ENCODE data around the gene RET. TPM values are rescaled to one million over a fixed set of nuclear protein-coding genes. Genes with fewer than 3 reads are reported as not detected.

The RET gene
- total RNA-seq: 0.26 and 2.9 TPM in 2 replicates

GRCh38 chr10:43076876-43077420, at the start of gene RET:
TSS of gene RET (plus strand) at chr10:43077069. CDS start at chr10:43077259, 190 bp downstream.
- DNase-seq (ENCODE audit: low read depth in 2 of 2): peak in 1 of 2 donors; percentile 19

GRCh38 chr10:43027331-43027955, 49.4 kb upstream of the RET start:
- DNase-seq (ENCODE audit: low read depth in 2 of 2): no peak

GRCh38 chr10:43028143-43028542, 48.7 kb upstream of the RET start:
- DNase-seq (ENCODE audit: low read depth in 2 of 2): no peak

- DNase-seq (ENCODE audit: low read depth in 2 of 2): no peak
These were observed 47.8 kb upstream of the RET start for GRCh38 chr10:43029043-43029442.

DNA sequence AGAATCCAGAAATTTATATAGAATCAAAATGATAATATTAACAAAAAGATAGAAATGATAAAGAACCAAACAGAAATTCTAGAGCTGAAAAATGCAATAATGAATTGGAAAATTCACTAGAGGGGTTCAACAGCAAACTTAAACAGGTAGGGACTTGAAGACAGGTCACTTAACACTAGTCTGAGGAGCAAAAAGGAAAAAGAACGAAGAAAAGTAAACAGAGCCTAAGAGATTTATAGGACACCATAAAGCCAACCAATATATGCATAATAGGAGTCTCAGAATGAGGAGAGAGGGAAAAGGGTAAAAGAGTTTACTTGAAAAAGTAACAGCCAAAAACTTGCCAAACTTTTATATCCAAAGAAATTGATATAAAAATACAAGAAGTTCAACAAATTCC, 44.3 kb upstream of the RET start:
- no peak for DNase-seq (ENCODE audit: low read depth in 2 of 2)

DNA sequence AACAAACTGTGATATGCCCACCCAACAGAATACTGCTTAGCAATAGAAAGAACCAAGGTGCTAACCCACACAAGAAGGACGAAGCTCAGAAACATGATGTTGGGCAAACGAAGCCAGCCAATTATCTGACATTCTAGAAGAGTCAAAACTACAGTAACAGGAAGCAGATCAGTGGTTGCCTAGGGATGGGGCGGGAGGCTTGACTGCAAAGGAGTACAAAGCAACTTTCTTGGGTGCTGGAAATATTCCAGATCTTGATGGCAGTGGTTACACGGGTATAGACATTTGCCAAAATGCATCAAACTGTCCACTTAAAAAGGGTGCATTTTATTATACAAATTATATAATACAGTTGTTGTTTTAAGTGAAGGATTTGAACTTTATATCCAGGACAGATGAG, 41.1 kb upstream of the RET start:
- no peak for DNase-seq (ENCODE audit: low read depth in 2 of 2)

DNA sequence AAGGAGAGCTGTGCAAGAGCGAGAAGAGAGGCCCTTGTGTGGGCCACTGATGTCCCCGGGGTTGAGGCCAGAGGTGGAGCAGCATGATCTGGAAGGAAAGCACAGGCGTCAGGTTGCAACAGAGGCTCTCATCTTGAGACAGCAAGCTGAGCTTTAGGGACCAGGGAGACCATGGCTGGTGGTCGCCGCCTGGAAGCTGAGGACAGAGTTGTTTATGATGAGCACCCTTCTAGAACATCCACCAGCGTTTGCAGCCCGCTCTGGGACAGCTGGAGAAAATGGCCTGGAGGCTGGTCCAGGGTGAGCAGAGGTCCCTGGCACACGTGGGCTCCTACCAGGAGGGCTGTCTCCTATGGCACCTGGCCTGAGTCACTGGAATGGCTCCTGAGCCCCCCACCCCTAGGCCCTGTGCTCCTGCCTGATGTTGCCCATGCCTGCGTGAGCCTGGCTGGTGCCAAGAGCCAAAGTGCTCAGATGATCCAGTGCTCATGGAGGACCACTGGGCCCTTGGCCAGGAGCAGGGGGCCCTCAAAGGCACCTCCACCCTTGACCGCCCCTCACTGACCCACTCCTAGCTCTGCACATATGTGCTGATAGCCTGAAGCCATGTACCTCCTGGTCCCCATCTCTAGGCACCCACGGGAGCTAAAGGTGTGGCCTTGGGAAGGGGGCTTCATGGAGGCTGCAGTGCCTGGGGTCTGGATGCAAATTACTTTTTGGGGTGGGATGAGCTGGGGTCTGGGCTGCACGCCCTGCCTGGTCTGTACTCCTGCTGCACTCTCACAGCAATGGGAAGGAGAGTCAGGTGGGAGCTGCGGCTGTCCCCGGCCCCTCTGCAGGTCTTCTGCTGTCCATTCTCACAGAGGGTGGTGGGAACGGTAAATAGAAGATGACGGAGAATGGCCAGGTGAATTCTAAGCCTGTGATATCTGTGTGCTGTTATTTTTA, 40.1 kb upstream of the RET start:
- no peak for DNase-seq (ENCODE audit: low read depth in 2 of 2)

GRCh38 chr10:43037440-43037839, 39.4 kb upstream of the RET start:
- no peak for DNase-seq (ENCODE audit: low read depth in 2 of 2)

- DNase-seq (ENCODE audit: low read depth in 2 of 2): no peak
These were observed 38.7 kb upstream of the RET start for GRCh38 chr10:43037942-43038782.

- no peak for DNase-seq (ENCODE audit: low read depth in 2 of 2)
These were observed 37.9 kb upstream of the RET start for GRCh38 chr10:43038783-43039623.

- no peak for DNase-seq (ENCODE audit: low read depth in 2 of 2)
These were observed 37.0 kb upstream of the RET start for GRCh38 chr10:43039624-43040481.

GRCh38 chr10:43040482-43041256, 36.2 kb upstream of the RET start:
- no peak for DNase-seq (ENCODE audit: low read depth in 2 of 2)

DNA sequence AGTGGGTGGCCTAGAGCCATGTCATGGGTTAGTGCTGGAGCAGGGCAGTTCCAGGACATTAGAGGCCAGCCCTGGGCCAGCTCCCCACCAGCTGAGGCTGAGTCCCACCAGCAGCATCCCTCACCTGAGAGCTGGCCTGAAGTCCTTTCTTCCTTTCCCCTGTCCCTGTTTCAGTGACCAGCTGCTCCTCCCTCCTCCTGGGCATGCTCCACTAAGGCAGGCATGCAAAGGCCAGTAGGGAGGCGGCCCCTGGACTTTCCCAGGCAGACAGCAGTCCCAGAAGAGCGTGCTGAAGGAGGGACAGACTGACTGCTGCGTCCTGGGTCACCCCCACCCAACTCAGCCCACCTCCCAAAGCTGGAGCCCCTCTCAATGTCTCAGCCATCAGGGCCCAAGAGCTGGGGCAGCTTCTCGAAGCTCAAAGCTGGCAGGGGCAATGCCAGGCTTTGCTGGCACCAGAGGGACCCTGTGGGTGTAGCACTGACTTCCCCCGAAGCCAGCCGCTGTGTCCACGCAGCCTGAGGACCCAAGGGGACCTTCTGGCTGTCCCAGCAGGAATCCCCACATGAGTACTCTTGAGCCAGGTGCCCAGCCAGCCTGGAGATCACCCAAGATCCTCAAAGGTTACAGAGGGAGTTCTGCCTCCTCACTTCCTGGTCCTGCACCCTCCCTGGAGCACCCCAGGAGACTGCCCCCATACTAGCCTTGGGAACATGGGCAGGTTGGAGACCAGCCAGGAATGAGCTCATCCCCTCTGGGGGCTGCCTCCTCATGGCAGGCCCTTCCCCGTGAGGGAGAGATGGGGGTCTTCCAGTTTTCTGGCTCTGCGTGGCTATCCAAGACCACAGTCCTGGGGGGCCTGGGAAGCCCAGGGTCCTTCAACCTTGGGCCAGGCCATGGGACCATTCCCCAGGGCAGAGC, 35.2 kb upstream of the RET start:
- no peak for DNase-seq (ENCODE audit: low read depth in 2 of 2)

- no peak for DNase-seq (ENCODE audit: low read depth in 2 of 2)
These were observed 34.1 kb upstream of the RET start for GRCh38 chr10:43042503-43043341.

DNA sequence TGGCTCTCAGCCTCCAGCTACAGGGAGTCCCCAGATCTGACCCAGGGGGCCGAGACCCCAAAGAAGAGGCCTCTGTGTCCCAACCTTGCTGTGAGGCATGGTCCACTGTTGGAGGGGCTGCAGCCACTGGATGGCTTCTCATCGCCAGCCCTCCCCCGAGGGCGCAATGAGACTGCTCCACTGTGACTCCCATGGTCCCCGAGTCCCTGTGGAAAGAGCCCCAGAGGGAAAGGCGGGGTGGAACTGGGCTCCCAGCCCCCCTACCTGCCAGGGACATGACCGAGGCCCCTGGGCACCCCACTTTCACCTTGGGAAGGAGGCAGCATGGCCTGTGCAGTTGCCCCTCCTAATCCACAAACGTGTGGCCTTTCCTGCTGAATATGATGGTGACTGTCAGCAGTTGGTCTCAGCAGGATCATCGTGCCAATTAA, 33.5 kb upstream of the RET start:
- no peak for DNase-seq (ENCODE audit: low read depth in 2 of 2)

- no peak for DNase-seq (ENCODE audit: low read depth in 2 of 2)
These were observed 33.0 kb upstream of the RET start for GRCh38 chr10:43043773-43044447.

All from dermis microvascular lymphatic vessel endothelial cell (primary cell).